D721Med (cell line): ENCODE measurements around the gene RPS27L.

Experiments used
- DNase-seq: peaks from one replicate; pipeline ENCODE4 v3.0.0; 2011; ENCODE audit warnings: low spot score; ENCODE audit not compliant: insufficient read length
- FAIRE-seq: peaks from 2 replicates; lab custom pipeline; 2011; peaks lifted over from hg19 to GRCh38; lab: Jason Lieb, UNC
- CTCF ChIP-seq: IDR thresholded peaks from 2 replicates; pipeline ENCODE4 v1.5.1; 2012; ENCODE audit warnings: mild to moderate bottlenecking, control low read depth; ENCODE audit not compliant: insufficient read depth; ENCODE audit errors: missing control alignments

Gene RPS27L

GRCh38 chr15:63140936-63141335, 16.3 kb downstream of the RPS27L start:
- no peak for FAIRE-seq
- no peak for TF ChIP-seq CTCF
- DNase-seq: no peak

GRCh38 chr15:63136742-63137141, 20.5 kb downstream of the RPS27L start:
- FAIRE-seq: no peak
- no peak for DNase-seq
- no peak for TF ChIP-seq CTCF

GRCh38 chr15:63135804-63136203, 21.5 kb downstream of the RPS27L start:
- TF ChIP-seq CTCF: no peak
- DNase-seq (no peak), FAIRE-seq (no peak)

GRCh38 chr15:63135281-63135680, 22.0 kb downstream of the RPS27L start:
- no peak for TF ChIP-seq CTCF
- DNase-seq: no peak
- FAIRE-seq: no peak

GRCh38 chr15:63134245-63134985, 22.9 kb downstream of the RPS27L start:
- FAIRE-seq (no peak), DNase-seq (no peak)
- TF ChIP-seq CTCF: no peak

GRCh38 chr15:63133786-63134185, 23.5 kb downstream of the RPS27L start:
- no peak for DNase-seq
- no peak for FAIRE-seq
- no peak for TF ChIP-seq CTCF

- no peak for TF ChIP-seq CTCF
- no peak for DNase-seq
- FAIRE-seq: no peak
These were observed 30.6 kb downstream of the RPS27L start for GRCh38 chr15:63126726-63127125.
